ENCODE data around the gene PFKFB3.

Gene PFKFB3

DNA sequence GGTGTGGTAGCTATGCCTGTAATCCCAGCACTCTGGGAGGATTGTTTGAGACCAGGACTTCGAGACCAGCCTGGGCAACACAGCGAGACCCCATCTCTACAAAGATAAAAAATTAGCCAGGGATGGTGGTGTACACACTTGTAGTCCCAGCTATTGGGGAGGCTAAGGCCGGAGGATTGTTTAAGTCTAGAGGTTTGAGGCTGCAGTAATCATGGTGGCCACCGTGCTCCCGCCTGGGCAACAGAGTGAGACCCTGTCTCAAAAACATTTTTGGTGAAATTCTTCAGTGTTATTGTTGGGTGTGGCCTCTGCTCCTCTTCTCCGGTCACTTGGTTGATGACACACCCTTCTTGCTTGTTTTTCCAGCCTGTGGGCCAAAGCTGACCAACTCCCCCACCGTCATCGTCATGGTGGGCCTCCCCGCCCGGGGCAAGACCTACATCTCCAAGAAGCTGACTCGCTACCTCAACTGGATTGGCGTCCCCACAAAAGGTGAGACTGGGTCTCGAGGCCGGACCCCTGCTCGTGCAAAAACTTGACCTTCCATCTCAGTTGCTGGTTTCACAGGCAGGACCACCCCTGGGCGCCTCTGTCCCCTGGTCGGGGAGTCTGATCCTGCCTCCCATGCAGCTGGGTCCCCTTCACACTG, 10.6 kb downstream of the PFKFB3 start:
- no peak for DNase-seq (ENCODE audit: low read depth in 1 of 2, low spot score in 1 of 2)
- Histone ChIP-seq H3K27me3 (ENCODE audit: insufficient read depth, poor library complexity, severe bottlenecking) (no peaks in the 10 kb centered on the region), H3K4me3 (replicated peaks; ENCODE audit: insufficient read depth, low read length) (no peak overlapping the region), H3K27ac (replicated peaks) (no peak overlapping the region)
- TF ChIP-seq POLR2AphosphoS5 (IDR thresholded peaks at IDR 0.05; ENCODE audit: low read depth) (no peak), CTCF (IDR thresholded peaks at IDR 0.05; ENCODE audit: insufficient read depth, low read length) (no peak), SPI1 (IDR thresholded peaks at IDR 0.05; ENCODE audit: borderline replicate concordance, low read depth) (no peak), GABPA (IDR thresholded peaks at IDR 0.05; ENCODE audit: low read depth) (no peak)
- TF ChIP-seq, protein P1, sequence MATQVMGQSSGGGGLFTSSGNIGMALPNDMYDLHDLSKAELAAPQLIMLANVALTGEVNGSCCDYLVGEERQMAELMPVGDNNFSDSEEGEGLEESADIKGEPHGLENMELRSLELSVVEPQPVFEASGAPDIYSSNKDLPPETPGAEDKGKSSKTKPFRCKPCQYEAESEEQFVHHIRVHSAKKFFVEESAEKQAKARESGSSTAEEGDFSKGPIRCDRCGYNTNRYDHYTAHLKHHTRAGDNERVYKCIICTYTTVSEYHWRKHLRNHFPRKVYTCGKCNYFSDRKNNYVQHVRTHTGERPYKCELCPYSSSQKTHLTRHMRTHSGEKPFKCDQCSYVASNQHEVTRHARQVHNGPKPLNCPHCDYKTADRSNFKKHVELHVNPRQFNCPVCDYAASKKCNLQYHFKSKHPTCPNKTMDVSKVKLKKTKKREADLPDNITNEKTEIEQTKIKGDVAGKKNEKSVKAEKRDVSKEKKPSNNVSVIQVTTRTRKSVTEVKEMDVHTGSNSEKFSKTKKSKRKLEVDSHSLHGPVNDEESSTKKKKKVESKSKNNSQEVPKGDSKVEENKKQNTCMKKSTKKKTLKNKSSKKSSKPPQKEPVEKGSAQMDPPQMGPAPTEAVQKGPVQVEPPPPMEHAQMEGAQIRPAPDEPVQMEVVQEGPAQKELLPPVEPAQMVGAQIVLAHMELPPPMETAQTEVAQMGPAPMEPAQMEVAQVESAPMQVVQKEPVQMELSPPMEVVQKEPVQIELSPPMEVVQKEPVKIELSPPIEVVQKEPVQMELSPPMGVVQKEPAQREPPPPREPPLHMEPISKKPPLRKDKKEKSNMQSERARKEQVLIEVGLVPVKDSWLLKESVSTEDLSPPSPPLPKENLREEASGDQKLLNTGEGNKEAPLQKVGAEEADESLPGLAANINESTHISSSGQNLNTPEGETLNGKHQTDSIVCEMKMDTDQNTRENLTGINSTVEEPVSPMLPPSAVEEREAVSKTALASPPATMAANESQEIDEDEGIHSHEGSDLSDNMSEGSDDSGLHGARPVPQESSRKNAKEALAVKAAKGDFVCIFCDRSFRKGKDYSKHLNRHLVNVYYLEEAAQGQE (IDR thresholded peaks at IDR 0.05; ENCODE audit: insufficient replicate concordance, low read depth), result no peak

DNA sequence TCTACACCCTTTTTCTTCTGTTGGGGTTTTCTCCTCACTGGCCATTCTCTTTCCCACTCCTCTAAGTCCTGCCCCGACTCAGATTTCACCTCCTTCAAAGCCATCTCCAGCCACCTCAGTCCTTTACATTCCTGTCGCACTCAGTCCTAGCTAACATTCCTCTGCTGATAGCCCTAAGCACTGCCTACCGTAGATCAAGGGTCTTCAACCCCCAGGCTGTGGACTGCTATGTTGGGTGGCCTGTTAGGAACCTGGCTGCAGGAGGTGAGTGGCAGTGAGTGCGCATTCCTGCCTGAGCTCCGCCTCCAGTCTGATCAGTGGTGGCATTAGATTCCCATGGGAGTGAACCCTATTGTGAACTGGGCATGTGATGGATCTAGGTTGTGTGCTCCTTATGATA, 11.2 kb downstream of the PFKFB3 start:
- no peak for DNase-seq (ENCODE audit: low read depth in 1 of 2, low spot score in 1 of 2)
- TF ChIP-seq, protein P1 (IDR thresholded peaks at IDR 0.05; ENCODE audit: insufficient replicate concordance, low read depth), result no peak
- TF ChIP-seq CTCF (IDR thresholded peaks at IDR 0.05; ENCODE audit: insufficient read depth, low read length) (no peak), GABPA (IDR thresholded peaks at IDR 0.05; ENCODE audit: low read depth) (no peak), POLR2AphosphoS5 (IDR thresholded peaks at IDR 0.05; ENCODE audit: low read depth) (no peak), SPI1 (IDR thresholded peaks at IDR 0.05; ENCODE audit: borderline replicate concordance, low read depth) (no peak)

GRCh38 chr10:6214612-6215011, 11.9 kb downstream of the PFKFB3 start:
- Histone ChIP-seq H3K27me3 (ENCODE audit: insufficient read depth, poor library complexity, severe bottlenecking) (no peaks in the 10 kb centered on the region), H3K4me3 (replicated peaks; ENCODE audit: insufficient read depth, low read length) (no peak overlapping the region), H3K27ac (replicated peaks) (no peak overlapping the region)
- DNase-seq (ENCODE audit: low read depth in 1 of 2, low spot score in 1 of 2), result no peak
- TF ChIP-seq SPI1 (IDR thresholded peaks at IDR 0.05; ENCODE audit: borderline replicate concordance, low read depth), result no peak
- TF ChIP-seq POLR2AphosphoS5 (IDR thresholded peaks at IDR 0.05; ENCODE audit: low read depth), result no peak
- TF ChIP-seq CTCF (IDR thresholded peaks at IDR 0.05; ENCODE audit: insufficient read depth, low read length), result no peak
- TF ChIP-seq GABPA (IDR thresholded peaks at IDR 0.05; ENCODE audit: low read depth), result no peak
- TF ChIP-seq, protein P1 (IDR thresholded peaks at IDR 0.05; ENCODE audit: insufficient replicate concordance, low read depth), result no peak

More for the DNA sequence above, 11.2 kb downstream of the PFKFB3 start:
- no peaks in the 10 kb centered on the region for H3K27me3 ChIP-seq (ENCODE audit: insufficient read depth, poor library complexity, severe bottlenecking)
- H3K4me3 ChIP-seq (replicated peaks; ENCODE audit: insufficient read depth, low read length), result no peak overlapping the region
- H3K27ac ChIP-seq (replicated peaks), result no peak overlapping the region

Data from HL-60 (cell line).